ENCODE results near the gene CD68.

The CD68 gene, protein sequence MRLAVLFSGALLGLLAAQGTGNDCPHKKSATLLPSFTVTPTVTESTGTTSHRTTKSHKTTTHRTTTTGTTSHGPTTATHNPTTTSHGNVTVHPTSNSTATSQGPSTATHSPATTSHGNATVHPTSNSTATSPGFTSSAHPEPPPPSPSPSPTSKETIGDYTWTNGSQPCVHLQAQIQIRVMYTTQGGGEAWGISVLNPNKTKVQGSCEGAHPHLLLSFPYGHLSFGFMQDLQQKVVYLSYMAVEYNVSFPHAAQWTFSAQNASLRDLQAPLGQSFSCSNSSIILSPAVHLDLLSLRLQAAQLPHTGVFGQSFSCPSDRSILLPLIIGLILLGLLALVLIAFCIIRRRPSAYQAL

DNA sequence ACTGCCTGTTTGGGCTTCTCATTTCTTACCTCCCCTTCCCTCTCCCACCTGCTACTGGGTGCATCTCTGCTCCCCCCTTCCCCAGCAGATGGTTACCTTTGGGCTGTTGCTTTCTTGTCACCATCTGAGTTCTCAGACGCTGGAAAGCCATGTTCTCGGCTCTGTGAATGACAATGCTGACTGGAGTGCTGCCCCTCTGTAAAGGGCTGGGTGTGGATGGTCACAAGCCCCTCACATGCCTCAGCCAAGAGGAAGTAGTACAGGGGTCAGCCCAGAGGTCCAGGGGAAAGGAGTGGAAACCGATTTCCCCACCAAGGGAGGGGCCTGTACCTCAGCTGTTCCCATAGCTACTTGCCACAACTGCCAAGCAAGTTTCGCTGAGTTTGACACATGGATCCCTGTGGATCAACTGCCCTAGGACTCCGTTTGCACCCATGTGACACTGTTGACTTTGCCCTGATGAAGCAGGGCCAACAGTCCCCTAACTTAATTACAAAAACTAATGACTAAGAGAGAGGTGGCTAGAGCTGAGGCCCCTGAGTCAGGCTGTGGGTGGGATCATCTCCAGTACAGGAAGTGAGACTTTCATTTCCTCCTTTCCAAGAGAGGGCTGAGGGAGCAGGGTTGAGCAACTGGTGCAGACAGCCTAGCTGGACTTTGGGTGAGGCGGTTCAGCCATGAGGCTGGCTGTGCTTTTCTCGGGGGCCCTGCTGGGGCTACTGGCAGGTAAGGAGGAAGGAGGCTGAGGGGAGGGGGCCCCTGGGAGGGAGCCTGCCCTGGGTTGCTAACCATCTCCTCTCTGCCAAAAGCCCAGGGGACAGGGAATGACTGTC lies at the start of gene CD68:
Gene CD68, plus strand, starts transcription at position 638 of the 833 bp plus-strand sequence. Its CDS starts 40 bp downstream, at position 678.
- DNase-seq (ENCODE audit: low spot score), result no peak

- no peak for DNase-seq (ENCODE audit: low spot score)
Measured at GRCh38 chr17:7530023-7530900, 49.2 kb upstream of the CD68 start.

DNA sequence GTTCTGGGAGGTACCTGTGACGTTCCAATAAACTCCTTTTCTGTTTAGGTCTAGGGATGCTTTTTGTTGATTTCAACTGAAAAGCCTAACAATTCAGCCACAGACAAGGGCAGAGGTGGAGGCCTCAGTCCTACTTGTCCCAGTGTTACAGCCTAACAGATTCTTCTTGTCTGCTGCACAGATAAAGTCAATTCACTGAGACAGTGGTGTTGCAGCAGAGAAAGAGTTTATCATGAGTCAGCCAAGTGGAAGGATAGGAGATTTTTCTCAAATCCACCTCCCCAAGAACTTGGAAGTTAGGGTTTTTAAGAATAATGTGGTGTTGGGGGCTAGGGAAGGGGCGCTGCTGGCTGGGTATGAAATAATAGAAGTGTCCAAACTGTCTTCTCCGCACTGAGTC lies 41.4 kb upstream of the CD68 start:
- DNase-seq (ENCODE audit: low spot score), result no peak

GRCh38 chr17:7538891-7539545 lies 40.4 kb upstream of the CD68 start:
- no peak for DNase-seq (ENCODE audit: low spot score)

- DNase-seq (ENCODE audit: low spot score), result no peak
Measured at GRCh38 chr17:7541074-7541621, 38.3 kb upstream of the CD68 start.

DNA sequence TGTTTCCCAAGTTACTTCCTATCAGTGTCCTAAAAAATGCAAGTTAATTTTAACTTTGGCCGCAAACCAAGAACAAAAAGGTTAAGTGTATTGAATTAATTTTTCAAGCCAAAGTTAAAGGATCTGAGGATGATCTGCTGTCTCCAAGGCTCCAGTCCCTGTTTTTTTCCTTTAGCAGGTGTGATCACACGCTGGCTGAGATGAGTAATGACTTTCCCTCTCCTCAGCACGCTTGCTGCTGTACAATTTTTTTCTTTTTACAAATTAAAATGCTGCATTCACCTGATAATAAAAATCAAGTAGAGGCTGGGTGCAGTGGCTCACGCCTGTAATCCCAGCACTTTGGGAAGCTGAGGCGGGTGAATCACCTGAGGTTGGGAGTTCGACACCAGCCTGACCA lies 34.5 kb upstream of the CD68 start:
- DNase-seq (ENCODE audit: low spot score), result no peak

- no peak for DNase-seq (ENCODE audit: low spot score)
Measured at GRCh38 chr17:7548585-7549400, 30.6 kb upstream of the CD68 start, which contains the start of gene TNFSF12. Gene TNFSF12 (plus strand): TSS chr17:7549058. CDS start chr17:7549154, 96 bp downstream.

- no peak for DNase-seq (ENCODE audit: low spot score)
Measured at GRCh38 chr17:7549401-7550055, 29.9 kb upstream of the CD68 start.

DNA sequence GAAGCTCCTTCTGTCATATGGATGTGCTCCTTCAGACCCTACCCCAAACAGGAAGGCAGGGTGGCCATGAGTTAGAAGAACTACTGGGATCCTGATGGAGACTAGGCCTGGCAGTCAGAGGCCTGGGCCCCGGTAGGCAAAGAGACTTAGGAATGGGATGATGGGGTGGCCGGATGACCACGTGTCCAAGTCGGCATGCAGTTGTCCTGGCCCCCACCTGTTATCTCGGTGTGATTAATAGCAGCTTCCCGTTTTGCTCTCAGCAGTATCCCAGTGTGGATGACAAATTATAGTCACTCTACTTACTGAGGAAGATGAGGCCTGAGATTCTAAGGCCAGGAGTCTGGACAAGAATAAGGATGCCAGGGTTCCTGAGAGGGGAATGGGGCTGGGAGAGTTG lies 29.1 kb upstream of the CD68 start:
- DNase-seq (ENCODE audit: low spot score), result no peak

GRCh38 chr17:7551396-7551795 lies 28.0 kb upstream of the CD68 start:
- no peak for DNase-seq (ENCODE audit: low spot score)

- no peak for DNase-seq (ENCODE audit: low spot score)
Measured at GRCh38 chr17:7552621-7553051, 26.8 kb upstream of the CD68 start.

GRCh38 chr17:7553356-7553755 lies 26.1 kb upstream of the CD68 start:
- DNase-seq (ENCODE audit: low spot score), result no peak

GRCh38 chr17:7555320-7555948 lies 24.0 kb upstream of the CD68 start:
- no peak for DNase-seq (ENCODE audit: low spot score)

DNA sequence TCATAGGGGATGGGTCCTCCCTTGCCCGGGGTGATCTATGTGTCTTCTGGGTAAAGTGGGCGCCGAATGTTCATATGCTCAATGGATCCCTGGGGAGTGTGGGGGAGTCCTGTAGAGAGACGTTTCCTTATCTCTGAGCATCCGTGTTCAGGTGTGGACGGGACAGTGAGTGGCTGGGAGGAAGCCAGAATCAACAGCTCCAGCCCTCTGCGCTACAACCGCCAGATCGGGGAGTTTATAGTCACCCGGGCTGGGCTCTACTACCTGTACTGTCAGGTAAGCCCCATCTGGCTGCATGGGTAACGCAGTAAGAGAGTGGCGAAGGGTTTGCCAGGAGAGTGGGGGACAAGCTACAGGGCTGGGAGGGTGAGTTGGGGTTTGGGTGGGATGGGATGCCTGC lies 22.8 kb upstream of the CD68 start:
- no peak for DNase-seq (ENCODE audit: low spot score)

DNA sequence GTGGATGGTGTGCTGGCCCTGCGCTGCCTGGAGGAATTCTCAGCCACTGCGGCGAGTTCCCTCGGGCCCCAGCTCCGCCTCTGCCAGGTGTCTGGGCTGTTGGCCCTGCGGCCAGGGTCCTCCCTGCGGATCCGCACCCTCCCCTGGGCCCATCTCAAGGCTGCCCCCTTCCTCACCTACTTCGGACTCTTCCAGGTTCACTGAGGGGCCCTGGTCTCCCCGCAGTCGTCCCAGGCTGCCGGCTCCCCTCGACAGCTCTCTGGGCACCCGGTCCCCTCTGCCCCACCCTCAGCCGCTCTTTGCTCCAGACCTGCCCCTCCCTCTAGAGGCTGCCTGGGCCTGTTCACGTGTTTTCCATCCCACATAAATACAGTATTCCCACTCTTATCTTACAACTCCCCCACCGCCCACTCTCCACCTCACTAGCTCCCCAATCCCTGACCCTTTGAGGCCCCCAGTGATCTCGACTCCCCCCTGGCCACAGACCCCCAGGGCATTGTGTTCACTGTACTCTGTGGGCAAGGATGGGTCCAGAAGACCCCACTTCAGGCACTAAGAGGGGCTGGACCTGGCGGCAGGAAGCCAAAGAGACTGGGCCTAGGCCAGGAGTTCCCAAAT lies 22.2 kb upstream of the CD68 start:
- no peak for DNase-seq (ENCODE audit: low spot score)

DNA sequence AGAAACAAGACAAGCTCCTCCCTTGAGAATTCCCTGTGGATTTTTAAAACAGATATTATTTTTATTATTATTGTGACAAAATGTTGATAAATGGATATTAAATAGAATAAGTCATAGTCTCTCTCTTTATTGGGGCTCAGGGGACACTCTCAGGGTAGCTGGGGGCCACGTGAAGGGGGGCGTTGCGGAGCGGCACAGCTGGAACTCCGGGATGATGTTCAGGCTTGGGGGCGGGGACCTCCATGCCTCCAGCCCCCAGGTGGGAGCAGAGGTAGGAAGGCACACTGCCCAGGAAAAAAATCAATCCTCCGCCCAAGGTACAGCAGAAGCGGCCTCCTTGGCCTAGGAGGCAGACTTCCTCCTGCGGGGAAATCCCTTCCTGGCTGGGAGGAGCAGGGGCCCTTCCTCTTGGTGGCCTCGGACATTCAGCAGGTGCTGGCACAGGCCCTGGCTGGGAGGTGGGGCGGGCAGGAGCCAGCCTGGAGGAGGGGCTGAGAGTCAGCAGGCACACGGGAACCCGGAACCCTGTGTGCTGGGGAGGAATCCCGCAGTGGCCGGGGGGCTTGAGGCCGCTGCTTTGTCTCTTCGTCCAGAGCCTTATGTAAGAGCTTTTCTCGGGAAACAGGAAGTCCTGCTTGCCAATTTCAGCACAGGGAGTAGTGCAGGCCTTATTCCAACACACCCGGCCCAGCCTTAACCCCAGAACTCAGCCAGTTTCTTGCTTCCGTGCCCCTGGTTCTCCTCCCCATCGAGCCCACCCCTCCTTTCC lies 21.5 kb upstream of the CD68 start:
- DNase-seq (ENCODE audit: low spot score), result no peak

DNA sequence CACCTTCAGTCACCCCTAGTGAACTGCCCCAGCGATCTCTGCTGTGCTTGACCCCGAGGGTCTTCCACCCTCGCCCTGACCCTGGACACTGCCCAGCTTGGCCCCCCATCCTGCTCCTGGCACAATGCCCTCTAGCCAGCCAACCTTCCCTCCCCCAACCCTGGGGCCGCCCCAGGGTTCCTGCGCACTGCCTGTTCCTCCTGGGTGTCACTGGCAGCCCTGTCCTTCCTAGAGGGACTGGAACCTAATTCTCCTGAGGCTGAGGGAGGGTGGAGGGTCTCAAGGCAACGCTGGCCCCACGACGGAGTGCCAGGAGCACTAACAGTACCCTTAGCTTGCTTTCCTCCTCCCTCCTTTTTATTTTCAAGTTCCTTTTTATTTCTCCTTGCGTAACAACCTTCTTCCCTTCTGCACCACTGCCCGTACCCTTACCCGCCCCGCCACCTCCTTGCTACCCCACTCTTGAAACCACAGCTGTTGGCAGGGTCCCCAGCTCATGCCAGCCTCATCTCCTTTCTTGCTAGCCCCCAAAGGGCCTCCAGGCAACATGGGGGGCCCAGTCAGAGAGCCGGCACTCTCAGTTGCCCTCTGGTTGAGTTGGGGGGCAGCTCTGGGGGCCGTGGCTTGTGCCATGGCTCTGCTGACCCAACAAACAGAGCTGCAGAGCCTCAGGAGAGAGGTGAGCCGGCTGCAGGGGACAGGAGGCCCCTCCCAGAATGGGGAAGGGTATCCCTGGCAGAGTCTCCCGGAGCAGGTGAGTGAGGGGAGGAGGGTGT lies 20.7 kb upstream of the CD68 start, which contains the start of gene TNFSF13:
Gene TNFSF13, plus strand, starts transcription at position 207 of the 776 bp plus-strand sequence. Its CDS starts 290 bp downstream, at position 497.
- DNase-seq (ENCODE audit: low spot score), result no peak

All from ecto neural progenitor cell (in vitro differentiated cells).